SK-N-SH (cell line): Measurements from ENCODE around the gene EEFSEC. TPM values are rescaled to one million over a fixed set of nuclear protein-coding genes. Genes with fewer than 3 reads are reported as not detected.

ENCODE experiments used
- CTCF ChIA-PET: fragments of 300-600, 350-600 bp; formaldehyde crosslinking; extraction: SDS; loops from one replicate; lab custom pipeline; 2021; lab: Yijun Ruan, JAX
- POLR2A ChIA-PET: fragments of 350-600 bp; sonication (Branson Sonifier 250); formaldehyde crosslinking; extraction: SDS; loops from one replicate; lab custom pipeline; 2020; ENCODE audit warnings: antibody characterized with exemption, inconsistent platforms; lab: Yijun Ruan, JAX
- DNase-seq: peaks from one replicate; pipeline ENCODE4 v3.0.0; 2012
- H2AFZ ChIP-seq: fragments of 200-600 bp; sonication (generic); 2 replicates; pipeline ENCODE4 v1.8.1; 2016; ENCODE audit warnings: antibody characterized with exemption, mild to moderate bottlenecking, low read depth
- H3F3A ChIP-seq: fragments of 200-600 bp; sonication (generic); replicated peaks from 2 replicates; pipeline ENCODE3; 2016; ENCODE audit warnings: antibody characterized with exemption, mild to moderate bottlenecking; ENCODE audit not compliant: insufficient read depth
- H3K27ac ChIP-seq, 2 experiments: fragments of 200-500 bp in 1 of 2; fragments of 200-600 bp in 1 of 2; sonication (Bioruptor generic) in 1 of 2; sonication (generic), shearing (Covaris generic) in 1 of 2; 2 replicates each; pipeline versions ENCODE4 v1.5.1 to v1.6.1; 2014 to 2016; ENCODE audit warnings: low read depth in 2 of 2, inconsistent platforms in 1 of 2, low read length in 1 of 2, mild to moderate bottlenecking in 1 of 2, mixed read lengths in 1 of 2
- H3K27me3 ChIP-seq: fragments of 200-600 bp; sonication (generic), shearing (Covaris generic); 2 replicates; pipeline ENCODE4 v1.6.1; 2016; ENCODE audit warnings: mixed run types; ENCODE audit not compliant: insufficient read depth
- H3K36me3 ChIP-seq, 2 experiments: fragments of 200-500 bp in 1 of 2; fragments of 200-600 bp in 1 of 2; sonication (Bioruptor generic) in 1 of 2; sonication (generic) in 1 of 2; replicated peaks in 1 of 2; 2 replicates each; pipeline versions ENCODE3 to v1.5.1; 2014 to 2016; ENCODE audit warnings: low read length in 1 of 2, mild to moderate bottlenecking in 1 of 2; ENCODE audit not compliant: insufficient read depth in 2 of 2, control insufficient read depth in 1 of 2
- H3K4me1 ChIP-seq, 2 experiments: fragments of 200-500 bp in 1 of 2; fragments of 200-600 bp in 1 of 2; sonication (Bioruptor generic) in 1 of 2; sonication (generic), shearing (Covaris generic) in 1 of 2; 2 replicates each; pipeline versions ENCODE4 v1.5.1 to v1.6.1; 2014 to 2016; ENCODE audit warnings: low read depth in 1 of 2, low read length in 1 of 2, mixed run types in 1 of 2; ENCODE audit not compliant: insufficient read depth in 2 of 2, control insufficient read depth in 1 of 2
- H3K4me2 ChIP-seq: fragments of 200-600 bp; sonication (generic), shearing (Covaris generic); 2 replicates; pipeline ENCODE4 v1.6.1; 2017; ENCODE audit warnings: mixed run types
- H3K4me3 ChIP-seq, 2 experiments: fragments of 200-500 bp in 1 of 2; fragments of 200-600 bp in 1 of 2; sonication (Bioruptor generic) in 1 of 2; sonication (generic), shearing (Covaris generic) in 1 of 2; 2 replicates each; pipeline versions ENCODE4 v1.5.1 to v1.8.1; 2014 to 2016; ENCODE audit warnings: low read depth in 2 of 2, inconsistent platforms in 1 of 2, low read length in 1 of 2, mild to moderate bottlenecking in 1 of 2, mixed read lengths in 1 of 2, moderate library complexity in 1 of 2
- H3K79me2 ChIP-seq: fragments of 200-600 bp; sonication (generic); 2 replicates; pipeline ENCODE4 v1.8.1; 2017; ENCODE audit warnings: mild to moderate bottlenecking; ENCODE audit not compliant: insufficient read depth
- H3K9ac ChIP-seq: fragments of 200-600 bp; sonication (generic); 2 replicates; pipeline ENCODE4 v1.6.1; 2017; ENCODE audit warnings: mixed run types
- H3K9me2 ChIP-seq: fragments of 200-600 bp; sonication (generic); 2 replicates; pipeline ENCODE4 v1.6.1; 2017; ENCODE audit warnings: mixed run types
- H3K9me3 ChIP-seq: fragments of 200-600 bp; sonication (generic); 2 replicates; pipeline ENCODE4 v1.6.1; 2017; ENCODE audit warnings: mixed run types, mild to moderate bottlenecking, moderate library complexity
- H4K20me1 ChIP-seq: fragments of 200-600 bp; sonication (generic); 2 replicates; pipeline ENCODE4 v1.6.1; 2017; ENCODE audit warnings: mild to moderate bottlenecking, mixed run types; ENCODE audit not compliant: insufficient read depth
- CHD2 ChIP-seq: fragments of 150-350 bp; IDR thresholded peaks from 2 replicates; pipeline ENCODE4 v1.6.1; 2018; ENCODE audit warnings: low read length; ENCODE audit not compliant: partially characterized antibody
- EP300 ChIP-seq, 2 experiments: IDR thresholded peaks; 2 replicates each; pipeline versions ENCODE4 v1.4.0 to v1.6.1; 2012; ENCODE audit warnings: borderline replicate concordance in 1 of 2, low read depth in 1 of 2, low read length in 1 of 2
- EZH2phosphoT487 ChIP-seq: fragments of 200-600 bp; sonication (generic); IDR thresholded peaks from 2 replicates; pipeline ENCODE4 v1.6.1; 2017; ENCODE audit warnings: low read depth, mixed run types, mild to moderate bottlenecking, antibody characterized with exemption, moderate library complexity, borderline replicate concordance
- GABPA ChIP-seq: IDR thresholded peaks from 2 replicates; pipeline ENCODE4 v1.4.0; 2012; ENCODE audit warnings: low read depth, mild to moderate bottlenecking
- IRF3 ChIP-seq: fragments of 150-350 bp; IDR thresholded peaks from 2 replicates; pipeline ENCODE4 v1.6.1; 2016; ENCODE audit warnings: mild to moderate bottlenecking, low read depth, low read length
- JUND ChIP-seq: IDR thresholded peaks from 2 replicates; pipeline ENCODE4 v1.4.0; 2012
- MAX ChIP-seq: IDR thresholded peaks from 2 replicates; pipeline ENCODE4 v1.4.0; 2012; ENCODE audit warnings: low read depth
- MEF2A ChIP-seq: IDR thresholded peaks from 2 replicates; pipeline ENCODE4 v1.4.0; 2012; ENCODE audit warnings: low read depth, borderline replicate concordance
- MXI1 ChIP-seq: IDR thresholded peaks from 2 replicates; pipeline ENCODE4 v1.6.1; 2012; ENCODE audit warnings: mild to moderate bottlenecking, low read depth, low read length, improper control_type of control experiment
- NFIC ChIP-seq: IDR thresholded peaks from 2 replicates; pipeline ENCODE4 v1.4.0; 2012; ENCODE audit warnings: borderline replicate concordance
- PBX3 ChIP-seq: IDR thresholded peaks from 2 replicates; pipeline ENCODE4; 2012
- POLR2AphosphoS5 ChIP-seq: IDR thresholded peaks from 2 replicates; pipeline ENCODE4 v1.6.1; 2012; ENCODE audit warnings: low read depth, low read length
- RCOR1 ChIP-seq: fragments of 150-350 bp; IDR thresholded peaks from 2 replicates; pipeline ENCODE4 v1.6.1; 2017; ENCODE audit warnings: antibody characterized with exemption, low read length
- RFX5 ChIP-seq: IDR thresholded peaks from 2 replicates; pipeline ENCODE4 v1.6.1; 2012; ENCODE audit warnings: mild to moderate bottlenecking, improper control_type of control experiment, low read length
- RXRA ChIP-seq: IDR thresholded peaks from 2 replicates; pipeline ENCODE4 v1.4.0; 2012; ENCODE audit warnings: low read depth, mild to moderate bottlenecking, borderline replicate concordance
- SIN3A ChIP-seq: IDR thresholded peaks from 2 replicates; pipeline ENCODE4 v1.6.1; 2012; ENCODE audit warnings: low read depth, mild to moderate bottlenecking, low read length, moderate library complexity, borderline replicate concordance
- TAF1 ChIP-seq: IDR thresholded peaks from 2 replicates; pipeline ENCODE4 v1.6.1; 2012; ENCODE audit warnings: low read depth, mild to moderate bottlenecking, low read length, moderate library complexity, borderline replicate concordance
- TCF12 ChIP-seq: IDR thresholded peaks from 2 replicates; pipeline ENCODE4 v1.4.0; 2012
- TEAD4 ChIP-seq: IDR thresholded peaks from 2 replicates; pipeline ENCODE4 v1.4.0; 2012; ENCODE audit warnings: mild to moderate bottlenecking, borderline replicate concordance; ENCODE audit not compliant: insufficient read depth
- USF1 ChIP-seq: IDR thresholded peaks from 2 replicates; pipeline ENCODE4 v1.4.0; 2012; ENCODE audit warnings: low read depth, borderline replicate concordance
- YY1 ChIP-seq: IDR thresholded peaks from 2 replicates; pipeline ENCODE4 v1.4.0; 2012; ENCODE audit warnings: low read depth, mild to moderate bottlenecking
- WGBS: methylation state at CpG from one replicate; pipeline ENCODE4 v1.1.6; 2017; ENCODE audit warnings: low lambda C conversion rate; 5-methylcytosine and 5-hydroxymethylcytosine counted together
- polyA plus RNA-seq, 3 experiments: library from polyadenylated mRNA; depleted of rRNA; stranded (reverse); fragments of >200 nt; gene quantifications; 2 replicates each; pipeline ENCODE4 v1.2.3, GENCODE V29; 2012

Gene EEFSEC
- polyA plus RNA-seq, 1 of the 3 experiments (the other 2 are of a cell fraction), result 12.4 TPM

GRCh38 chr3:128210711-128211110 is 57.4 kb downstream of the EEFSEC start:
- Histone ChIP-seq H3K27me3 (no peaks in the 10 kb centered on the region), H4K20me1 (0 out of 2 replicates have a peak, but pooled peaks cover 4% of the 10 kb centered on the region), H3K9me2 (no peaks in the 10 kb centered on the region), H3K4me2 (no peak overlapping the region), H3K4me3 (no peak overlapping the region), H3F3A (no peaks in the 10 kb centered on the region), H3K4me1 (peaks cover 0 to 25% of the 10 kb centered on the region in 2 experiments; a peak in 2 of 4 replicates), H2AFZ (no peak overlapping the region), H3K9me3 (no peaks in the 10 kb centered on the region), H3K79me2 (peaks cover 3% of the 10 kb centered on the region; the same call in 1 of the 2 replicates), H3K36me3 (no peaks in the 10 kb centered on the region), H3K9ac (no peak overlapping the region), H3K27ac (no peak overlapping the region)
- TF ChIP-seq RXRA (no peak), RCOR1 (no peak), PBX3 (no peak), USF1 (no peak), TEAD4 (no peak)
- ChIA-PET CTCF (interaction anchor here (3.3 kb wide), 1 partner anchor 16 kb away, joined by 16 read pairs; no protein-coding TSS in a partner anchor), POLR2A (no interaction called here)
- 90% methylated on average over 3 of the region's 3 CpGs for WGBS
- no peak for DNase-seq

GRCh38 chr3:128214056-128214455 is 60.8 kb downstream of the EEFSEC start:
- Histone ChIP-seq H4K20me1 (0 out of 2 replicates have a peak, but pooled peaks cover 4% of the 10 kb centered on the region), H3K9me2 (no peaks in the 10 kb centered on the region), H3K27me3 (no peaks in the 10 kb centered on the region), H3K79me2 (peaks cover 3% of the 10 kb centered on the region; the same call in 1 of the 2 replicates), H2AFZ (no peak overlapping the region), H3F3A (no peaks in the 10 kb centered on the region), H3K9ac (no peak overlapping the region), H3K9me3 (no peaks in the 10 kb centered on the region), H3K36me3 (no peaks in the 10 kb centered on the region), H3K4me1 (peaks cover 10 to 38% of the 10 kb centered on the region in 2 experiments; a peak in 3 of 4 replicates), H3K27ac (no peak overlapping the region), H3K4me3 (no peak overlapping the region), H3K4me2 (no peak overlapping the region)
- TF ChIP-seq MAX (no peak), TEAD4 (no peak), JUND (no peak), RFX5 (no peak), MXI1 (no peak), EP300 (IDR thresholded peaks at IDR 0.05; ENCODE audit: borderline replicate concordance in 1 of 2, low read depth in 1 of 2, low read length in 1 of 2) (no peak), IRF3 (no peak), MEF2A (no peak), EZH2phosphoT487 (no peak), USF1 (no peak), TCF12 (no peak), TAF1 (no peak), CHD2 (no peak), GABPA (no peak), SIN3A (no peak), RCOR1 (no peak), POLR2AphosphoS5 (no peak), YY1 (no peak), RXRA (no peak), NFIC (no peak)
- WGBS, result 97% methylated on average over 2 of the region's 2 CpGs
- ChIA-PET POLR2A (no interaction called here), CTCF (no interaction called here)
- DNase-seq, result no peak
